Middle frontal gyrus (tissue), 1 donor: Measurements from ENCODE around the gene SLC44A1.

Experiments used
- DNase-seq: peaks from one replicate; pipeline ENCODE4 v3.0.0-alpha.2; 2015; ENCODE audit warnings: low spot score; ENCODE audit errors: extremely low spot score

SLC44A1 gene

GRCh38 chr9:105421864-105422263, 177.4 kb downstream of the SLC44A1 start:
- DNase-seq: no peak

- no peak for DNase-seq
Observed at GRCh38 chr9:105425816-105426433, 181.5 kb downstream of the SLC44A1 start.

DNA sequence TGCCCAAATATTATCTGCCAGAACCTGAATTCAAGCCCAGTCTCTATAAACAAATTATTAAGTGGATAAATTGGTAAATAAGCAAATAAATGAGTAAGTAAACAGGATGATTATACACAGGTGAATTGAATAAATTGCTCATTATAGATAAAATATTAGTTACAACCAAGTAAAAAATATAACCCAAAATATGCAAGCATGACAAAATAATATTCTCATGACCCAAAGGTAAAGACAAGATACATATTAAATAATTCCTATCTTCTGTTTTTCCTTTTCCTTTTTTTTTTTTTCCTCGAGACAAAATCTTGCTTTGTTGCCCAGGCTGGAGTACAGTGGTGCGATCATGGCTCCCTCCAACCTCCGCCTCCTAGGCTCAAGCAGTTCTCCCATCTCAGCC, 182.2 kb downstream of the SLC44A1 start:
- DNase-seq: no peak

DNA sequence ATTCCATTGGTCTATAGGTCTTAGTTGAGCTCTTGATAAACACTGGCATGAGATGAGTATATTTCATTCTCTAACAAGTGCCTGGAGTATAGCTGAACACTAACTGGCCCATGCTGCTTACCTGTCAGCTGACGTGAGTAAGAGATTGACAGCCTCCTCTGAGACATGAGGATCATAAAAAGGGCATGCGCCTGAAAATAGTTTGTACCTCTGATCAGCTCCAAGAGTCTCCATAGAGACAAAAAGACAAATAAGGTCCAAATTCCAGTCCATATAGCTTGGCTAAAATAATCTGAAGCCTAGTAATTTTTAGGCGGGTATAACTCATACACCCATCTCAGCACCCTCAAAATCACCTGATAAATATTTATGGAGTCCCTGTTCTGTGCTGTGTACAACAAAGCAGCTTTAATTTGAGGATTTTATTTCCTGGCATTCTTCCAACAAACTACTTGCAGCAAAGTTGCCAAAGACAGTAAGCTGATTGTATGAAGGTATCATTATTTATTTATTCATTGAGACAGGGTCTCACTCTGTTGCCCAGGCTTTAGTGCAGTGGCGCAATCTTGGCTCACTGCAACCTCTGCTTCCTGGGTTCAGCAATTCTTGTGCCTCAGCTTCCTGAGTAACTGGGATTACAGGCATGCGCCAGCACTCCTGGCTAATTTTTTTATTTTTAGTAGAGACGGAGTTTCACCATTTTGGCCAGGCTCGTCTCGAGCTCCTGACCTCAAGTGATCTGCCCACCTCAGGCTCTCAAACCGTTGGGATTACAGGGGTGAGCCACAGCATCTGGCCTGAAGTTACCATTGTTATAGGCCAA, 187.2 kb downstream of the SLC44A1 start:
- DNase-seq: no peak

DNA sequence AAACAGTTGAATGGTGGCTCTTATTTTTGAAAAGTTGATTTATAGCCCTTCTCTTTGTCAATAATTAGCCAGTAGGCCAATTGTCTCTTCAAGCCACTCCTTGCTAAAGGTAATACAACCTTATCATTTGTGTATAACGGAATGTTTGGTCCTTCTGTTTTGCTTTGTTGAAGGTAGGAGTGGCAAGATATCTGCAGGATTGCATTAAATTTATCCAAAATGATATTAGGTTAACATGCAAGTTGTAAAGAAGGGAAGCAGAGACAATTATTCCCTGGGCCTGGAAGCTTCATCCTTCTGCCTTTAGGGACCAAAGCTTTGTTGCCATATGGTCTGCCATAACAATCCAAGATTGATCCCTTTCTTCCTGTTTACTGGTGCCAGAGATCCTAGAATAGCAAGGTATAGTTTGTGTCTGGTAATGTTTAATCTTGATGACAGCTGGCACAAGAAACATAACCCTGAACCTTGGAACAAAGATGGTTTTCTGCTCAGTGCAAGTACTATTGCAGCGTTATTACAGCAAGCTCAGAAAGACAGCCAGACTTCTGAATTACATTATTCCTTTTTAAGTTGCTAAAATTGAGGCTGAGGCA, 187.9 kb downstream of the SLC44A1 start:
- no peak for DNase-seq

GRCh38 chr9:105435453-105435852, 191.0 kb downstream of the SLC44A1 start:
- no peak for DNase-seq

- DNase-seq: no peak
Observed at GRCh38 chr9:105436783-105437182, 192.3 kb downstream of the SLC44A1 start.

- DNase-seq: no peak
Observed at GRCh38 chr9:105437704-105438103, 193.3 kb downstream of the SLC44A1 start.

- DNase-seq: no peak
Observed at GRCh38 chr9:105438141-105438806, 193.8 kb downstream of the SLC44A1 start.

- DNase-seq: no peak
Observed at GRCh38 chr9:105439428-105439827, 195.0 kb downstream of the SLC44A1 start.

DNA sequence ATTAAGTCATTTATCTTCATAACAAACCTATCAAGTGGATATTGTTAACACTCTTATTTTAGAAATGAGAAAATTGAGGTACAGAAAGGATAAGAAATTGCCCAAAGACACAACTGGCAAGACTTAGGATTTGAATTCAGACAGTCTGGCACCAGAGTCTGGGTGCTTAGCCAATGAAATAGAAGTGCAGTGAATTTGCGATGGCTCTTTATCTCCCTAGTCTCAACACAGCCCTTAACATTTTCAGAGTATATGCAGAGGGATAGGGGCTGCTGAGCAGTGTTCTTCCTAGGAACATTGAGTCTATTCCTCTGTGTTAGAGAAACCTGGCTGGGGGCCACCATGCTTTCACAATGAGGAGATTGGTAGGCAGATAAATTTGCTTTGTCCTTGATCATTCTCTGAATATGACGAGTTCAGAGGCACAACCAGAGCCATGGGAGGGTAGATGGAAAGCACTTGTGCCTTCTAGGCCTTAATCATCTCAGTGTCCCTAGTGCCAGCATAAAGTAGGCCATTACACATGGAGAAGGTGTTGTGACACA, 197.2 kb downstream of the SLC44A1 start:
- DNase-seq: no peak

GRCh38 chr9:105443121-105443520, 198.7 kb downstream of the SLC44A1 start:
- DNase-seq: no peak

GRCh38 chr9:105444130-105444529, 199.7 kb downstream of the SLC44A1 start:
- DNase-seq: no peak

DNA sequence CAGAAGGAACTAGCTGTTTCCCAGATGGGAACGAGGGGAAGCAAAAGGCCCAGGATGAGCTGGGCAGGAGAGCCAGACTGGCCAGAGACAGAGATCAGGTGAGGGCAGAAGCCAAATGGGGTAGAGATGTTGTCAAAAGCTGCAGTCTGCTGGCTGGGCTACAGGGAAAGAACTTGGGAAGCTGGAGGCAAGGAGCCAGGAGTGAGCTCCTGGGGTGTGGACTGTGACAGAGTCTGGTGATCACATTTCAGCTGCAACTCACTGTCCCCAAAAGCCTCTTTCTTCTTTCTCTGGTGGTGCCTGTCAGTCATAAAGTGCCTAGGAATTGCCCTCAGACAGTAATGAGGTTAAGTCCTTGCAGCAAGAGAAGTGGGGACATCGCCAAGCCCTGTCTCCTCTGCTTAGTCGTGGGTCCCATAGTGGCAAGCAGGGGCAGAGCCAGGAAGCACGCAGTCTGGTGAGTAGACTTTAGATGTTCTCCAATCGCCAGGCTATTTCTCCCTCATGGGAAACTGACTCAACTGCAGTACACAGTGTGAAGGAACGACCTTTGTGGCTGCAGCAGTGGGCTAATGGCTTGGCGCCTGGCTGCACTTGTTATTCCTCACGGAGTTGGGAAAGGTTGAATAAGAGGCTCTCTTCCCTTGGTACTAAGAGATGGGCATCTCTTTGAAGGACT, 200.9 kb downstream of the SLC44A1 start:
- DNase-seq: no peak

DNA sequence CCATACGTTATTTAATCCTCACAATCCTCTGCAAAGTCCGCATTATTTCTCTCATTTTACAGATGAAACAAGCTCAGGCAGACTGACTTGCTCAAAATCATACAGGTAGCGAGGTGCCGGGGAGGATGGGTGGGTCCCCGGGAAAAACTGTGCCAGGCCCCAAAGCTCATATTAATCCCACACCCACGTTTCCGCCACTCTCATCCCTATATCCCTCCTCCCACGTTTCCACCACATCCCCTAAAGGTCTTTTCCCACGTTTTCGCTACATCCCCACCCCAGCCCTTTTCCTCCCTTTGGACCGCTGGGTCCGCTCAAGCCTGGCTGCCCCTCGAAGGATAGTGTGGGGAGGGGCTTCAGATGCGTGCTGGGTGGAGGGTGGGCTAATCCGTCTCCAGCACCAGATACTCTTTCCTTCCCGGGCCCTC, 202.9 kb downstream of the SLC44A1 start:
- DNase-seq: no peak

DNA sequence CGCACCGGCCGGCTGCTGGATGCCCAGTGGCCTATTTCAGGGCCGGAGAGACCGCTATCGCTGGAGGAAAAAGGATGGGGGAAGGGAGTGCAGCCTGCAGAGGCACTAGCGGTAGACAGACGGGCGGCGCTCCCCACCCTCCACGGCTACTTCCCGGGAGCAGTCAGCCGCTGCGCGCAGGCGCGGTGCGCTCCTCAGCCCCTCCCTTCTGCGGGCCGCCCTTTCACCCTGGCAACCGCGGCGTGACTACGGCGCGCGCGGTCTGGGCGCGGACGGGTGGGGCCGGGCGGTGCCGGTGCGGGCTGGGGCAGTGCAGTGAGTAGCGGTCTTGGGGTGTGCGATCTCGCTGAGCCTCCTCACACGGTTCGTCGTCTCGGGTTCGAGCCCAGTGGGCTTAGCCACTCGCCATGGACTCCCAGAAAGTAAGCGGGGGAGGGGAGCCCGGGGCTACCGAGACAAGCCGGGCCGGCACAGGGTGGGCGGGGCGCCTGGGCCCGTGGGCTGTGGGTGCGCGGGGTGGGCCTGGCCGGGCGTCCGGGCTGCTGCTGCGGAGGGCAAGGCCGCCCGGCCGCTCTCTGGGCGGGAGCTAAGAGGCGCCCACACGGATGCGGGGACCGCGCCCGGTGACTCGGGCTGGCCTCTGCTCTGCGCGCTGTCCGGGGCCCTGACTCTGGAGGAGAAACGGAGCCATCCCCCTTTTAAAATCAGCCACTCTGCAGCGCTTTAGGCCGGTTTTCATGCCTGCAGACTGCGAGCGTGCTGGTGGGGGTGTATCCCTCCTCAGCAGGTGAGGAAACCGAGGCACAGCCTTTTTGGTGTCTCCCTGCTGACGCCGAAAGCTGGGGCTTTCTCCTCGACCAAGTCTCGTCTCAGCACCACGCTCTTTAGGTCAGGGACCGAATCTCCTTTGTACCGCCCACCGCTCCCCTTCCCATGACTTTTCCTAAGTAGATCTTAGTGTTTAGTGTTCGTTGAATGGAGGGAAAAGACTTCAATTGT, 203.7 kb downstream of the SLC44A1 start, which contains the start of gene FSD1L:
Gene FSD1L, plus strand, starts transcription at position 221 of the 999 bp plus-strand sequence. Its CDS starts 187 bp downstream, at position 408.
- DNase-seq: peak; percentile 86

DNA sequence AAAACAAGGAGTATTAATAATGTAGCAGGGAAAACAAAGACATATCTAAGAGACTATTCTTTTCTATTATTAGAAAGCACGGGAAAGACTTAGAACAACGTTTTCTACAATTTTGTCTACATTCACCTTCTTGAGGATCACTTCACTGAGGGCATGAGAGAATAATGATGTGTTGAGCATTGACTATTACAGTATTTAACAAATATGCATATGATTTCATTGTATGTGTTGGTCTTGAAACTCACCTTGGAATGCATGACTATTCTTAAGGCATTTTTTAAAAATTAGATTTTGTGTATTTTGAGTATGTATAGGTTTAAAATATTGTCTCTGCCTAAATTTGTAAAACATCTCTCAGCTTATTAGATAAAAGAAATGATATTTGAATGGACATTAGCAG, 204.6 kb downstream of the SLC44A1 start:
- DNase-seq: no peak

DNA sequence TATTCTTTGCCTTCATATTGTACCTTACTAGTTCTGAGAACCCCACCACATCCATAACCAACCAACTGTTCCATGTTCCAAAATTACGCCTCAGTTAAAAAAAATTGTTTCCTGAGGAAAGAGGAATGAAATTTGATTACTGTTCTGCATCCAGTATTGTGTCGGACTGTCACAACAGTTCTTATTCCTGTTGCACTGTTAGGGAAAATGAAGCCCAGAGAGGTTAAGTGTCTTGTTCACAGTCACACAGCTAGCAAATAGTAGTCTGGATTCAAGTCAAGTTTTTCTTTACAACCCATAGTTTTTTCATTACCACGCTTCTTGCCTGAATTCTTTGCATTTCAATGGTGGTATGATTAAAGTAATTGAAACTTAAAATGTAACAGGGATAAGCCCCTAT, 207.7 kb downstream of the SLC44A1 start:
- no peak for DNase-seq

DNA sequence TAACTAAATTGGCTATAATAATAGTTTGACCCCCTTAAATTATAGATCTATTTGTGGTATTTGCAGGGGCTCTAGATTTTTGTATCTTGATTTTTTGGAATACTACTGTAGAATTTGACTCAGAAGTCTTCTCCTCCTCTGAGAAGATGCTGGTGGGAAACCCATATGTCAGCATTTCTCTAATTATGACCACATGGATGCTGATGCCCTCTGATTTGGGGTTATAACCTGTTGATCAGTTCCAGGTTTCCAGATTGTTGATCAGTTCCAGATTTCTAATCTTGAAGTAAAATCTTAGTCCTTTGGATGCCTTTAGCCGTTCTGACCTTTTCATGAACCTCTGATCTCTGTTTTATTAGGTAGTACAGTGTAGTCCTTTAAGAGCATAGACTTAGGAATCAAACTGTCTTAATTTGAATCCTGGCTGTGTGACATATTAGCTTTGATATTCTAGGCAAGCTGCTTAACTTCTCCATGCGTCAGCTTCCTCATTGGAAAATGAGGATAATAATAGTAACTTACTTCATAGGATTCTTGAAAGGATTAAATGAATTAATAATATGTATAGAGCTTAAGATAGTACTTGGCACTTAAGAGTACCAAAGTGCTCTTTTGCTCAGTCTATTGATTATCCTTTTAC, 211.5 kb downstream of the SLC44A1 start:
- DNase-seq: no peak
